ENCODE data around the gene GPR162.

DNA sequence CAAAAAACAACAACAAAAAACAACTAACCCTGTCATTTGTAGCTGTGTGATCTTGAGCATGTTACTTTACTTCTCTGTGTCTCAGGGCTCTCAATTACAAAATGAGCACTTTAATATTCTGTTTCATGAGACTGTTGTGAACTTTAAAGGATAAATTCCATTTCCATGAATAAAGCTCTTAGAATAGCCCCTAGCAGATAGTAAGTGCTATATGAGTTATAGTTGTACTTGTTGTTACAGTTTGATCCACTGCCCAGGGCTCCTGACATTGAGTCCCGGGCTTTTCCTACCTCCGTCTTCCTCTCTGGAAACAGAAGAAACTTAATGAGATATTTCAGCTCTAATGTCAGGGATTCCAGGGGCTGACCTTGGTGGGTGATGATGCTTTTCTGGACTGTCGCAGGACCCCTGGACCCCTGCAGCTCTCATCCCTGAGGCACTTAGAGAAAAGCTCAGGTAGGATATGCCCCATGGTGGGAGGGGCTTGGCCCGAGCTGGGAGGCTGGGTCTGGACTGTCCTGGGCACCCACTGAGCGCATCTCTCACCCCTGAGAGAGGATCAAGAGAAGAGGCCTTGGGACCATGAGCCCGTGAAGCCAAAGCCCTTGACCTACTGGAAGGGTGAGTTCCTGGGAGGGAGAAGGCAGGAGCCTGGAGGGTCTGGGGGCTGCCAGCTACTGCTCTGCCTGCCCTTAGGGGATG, 11.7 kb downstream of the GPR162 start:
- no peak for TF ChIP-seq POLR2A (IDR thresholded peaks at IDR 0.05)
- TF ChIP-seq, protein P1, sequence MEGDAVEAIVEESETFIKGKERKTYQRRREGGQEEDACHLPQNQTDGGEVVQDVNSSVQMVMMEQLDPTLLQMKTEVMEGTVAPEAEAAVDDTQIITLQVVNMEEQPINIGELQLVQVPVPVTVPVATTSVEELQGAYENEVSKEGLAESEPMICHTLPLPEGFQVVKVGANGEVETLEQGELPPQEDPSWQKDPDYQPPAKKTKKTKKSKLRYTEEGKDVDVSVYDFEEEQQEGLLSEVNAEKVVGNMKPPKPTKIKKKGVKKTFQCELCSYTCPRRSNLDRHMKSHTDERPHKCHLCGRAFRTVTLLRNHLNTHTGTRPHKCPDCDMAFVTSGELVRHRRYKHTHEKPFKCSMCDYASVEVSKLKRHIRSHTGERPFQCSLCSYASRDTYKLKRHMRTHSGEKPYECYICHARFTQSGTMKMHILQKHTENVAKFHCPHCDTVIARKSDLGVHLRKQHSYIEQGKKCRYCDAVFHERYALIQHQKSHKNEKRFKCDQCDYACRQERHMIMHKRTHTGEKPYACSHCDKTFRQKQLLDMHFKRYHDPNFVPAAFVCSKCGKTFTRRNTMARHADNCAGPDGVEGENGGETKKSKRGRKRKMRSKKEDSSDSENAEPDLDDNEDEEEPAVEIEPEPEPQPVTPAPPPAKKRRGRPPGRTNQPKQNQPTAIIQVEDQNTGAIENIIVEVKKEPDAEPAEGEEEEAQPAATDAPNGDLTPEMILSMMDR (IDR thresholded peaks at IDR 0.05): no peak

Data from esophagus squamous epithelium (tissue), 4 donors.